Stimulated activated CD8-positive, alpha-beta memory T cell treated with anti-CD3 and anti-CD28 coated beads, Interleukin-12 subunit alpha, Interleukin-12 subunit beta, amount 100 ng/mL, for 24 hours (primary cell): ENCODE data around the gene TNF.

Experiments used
- DNase-seq: peaks from one replicate; pipeline ENCODE4 v3.0.0-alpha.2; 2020; ENCODE audit errors: extremely low read depth

TNF gene

GRCh38 chr6:31575335-31575901, at the start of gene TNF:
Gene TNF (plus strand): TSS chr6:31575565. CDS start chr6:31575742, 177 bp downstream.
- DNase-seq: peak; percentile 55

GRCh38 chr6:31525932-31526591, 49.3 kb upstream of the TNF start:
- no peak for DNase-seq

GRCh38 chr6:31528307-31528777, 47.0 kb upstream of the TNF start:
- no peak for DNase-seq

- DNase-seq: no peak
These were observed 46.5 kb upstream of the TNF start, which contains the start of gene MCCD1 for GRCh38 chr6:31528821-31529328. Gene MCCD1 (plus strand): TSS chr6:31528962. CDS start chr6:31529015, 53 bp downstream.

GRCh38 chr6:31529329-31530150, 45.8 kb upstream of the TNF start:
- no peak for DNase-seq

GRCh38 chr6:31530659-31531058, 44.7 kb upstream of the TNF start:
- no peak for DNase-seq

GRCh38 chr6:31531162-31531561, 44.2 kb upstream of the TNF start:
- no peak for DNase-seq

- no peak for DNase-seq
These were observed 43.4 kb upstream of the TNF start for GRCh38 chr6:31531771-31532643.

- no peak for DNase-seq
These were observed 42.5 kb upstream of the TNF start for GRCh38 chr6:31532644-31533454.

GRCh38 chr6:31533455-31533841, 41.9 kb upstream of the TNF start:
- DNase-seq: no peak

GRCh38 chr6:31534011-31534410, 41.4 kb upstream of the TNF start:
- no peak for DNase-seq

- no peak for DNase-seq
These were observed 40.8 kb upstream of the TNF start for GRCh38 chr6:31534521-31535040.

- DNase-seq: no peak
These were observed 39.6 kb upstream of the TNF start for GRCh38 chr6:31535538-31536324.

GRCh38 chr6:31538805-31539400, 36.5 kb upstream of the TNF start:
- DNase-seq: no peak

GRCh38 chr6:31540640-31541039, 34.7 kb upstream of the TNF start:
- no peak for DNase-seq

GRCh38 chr6:31541059-31541657, 34.2 kb upstream of the TNF start:
- no peak for DNase-seq

- DNase-seq: peak; percentile 84
These were observed 33.5 kb upstream of the TNF start, which contains the start of gene DDX39B for GRCh38 chr6:31541658-31542521. Gene DDX39B (minus strand): TSS chr6:31542003. CDS start chr6:31540532, 1,471 bp downstream.

GRCh38 chr6:31543639-31544038, 31.7 kb upstream of the TNF start:
- DNase-seq: no peak
